Esophagus muscularis mucosa (tissue), 4 donors: Measurements from ENCODE around the gene TMED10. TPM values are rescaled to one million over a fixed set of nuclear protein-coding genes. Genes with fewer than 3 reads are reported as not detected.

Source experiments
- DNase-seq: peaks from one replicate; pipeline ENCODE4 v3.0.0-alpha.2; 2017; ENCODE audit errors: extremely low spot score
- H3K27ac ChIP-seq, 4 donors: fragments of 200-600 bp; sonication (generic); replicated peaks in 1 of 4; 1 replicate in 3 of 4; 2 replicates in 1 of 4; pipeline ENCODE4 v1.5.1; 2016 to 2019; ENCODE audit warnings: mild to moderate bottlenecking in 1 of 4
- H3K27me3 ChIP-seq, 4 donors: fragments of 200-600 bp; sonication (generic); one replicate each; pipeline versions ENCODE4 v1.5.1 to v1.6.0; 2016 to 2019
- H3K36me3 ChIP-seq, 4 donors: fragments of 200-600 bp; sonication (generic); one replicate each; pipeline ENCODE4 v1.5.1; 2016 to 2019
- H3K4me1 ChIP-seq, 4 donors: fragments of 200-600 bp; sonication (generic); one replicate each; pipeline ENCODE4 v1.5.1; 2016 to 2019
- H3K4me3 ChIP-seq, 4 donors: fragments of 200-600 bp; sonication (generic); 1 replicate in 2 of 4; 2 replicates in 2 of 4; pipeline ENCODE4 v1.5.1; 2016 to 2019; ENCODE audit warnings: mild to moderate bottlenecking in 4 of 4, moderate library complexity in 1 of 4
- H3K9me3 ChIP-seq, 4 donors: fragments of 200-600 bp; sonication (generic); 1 replicate in 3 of 4; 2 replicates in 1 of 4; pipeline ENCODE4 v1.5.1; 2016 to 2019
- CTCF ChIP-seq, 3 experiments: fragments of 200-600 bp in 2 of 3; fragments of 450-650 bp in 1 of 3; sonication (generic) in 2 of 3; IDR thresholded peaks; one replicate each; pipeline ENCODE4 v1.5.1; 2017 to 2019; ENCODE audit warnings: antibody characterized with exemption in 3 of 3, mild to moderate bottlenecking in 2 of 3, moderate library complexity in 1 of 3
- EP300 ChIP-seq: sonication (generic); formaldehyde crosslinking; IDR thresholded peaks from one replicate; pipeline ENCODE4 v1.6.1; 2017; ENCODE audit warnings: antibody characterized with exemption
- POLR2A ChIP-seq: fragments of 450-650 bp; IDR thresholded peaks from one replicate; pipeline ENCODE4 v1.6.1; 2017; ENCODE audit warnings: antibody characterized with exemption, moderate library complexity, mild to moderate bottlenecking, low read depth
- POLR2AphosphoS5 ChIP-seq, 2 donors: sonication (generic); formaldehyde crosslinking; IDR thresholded peaks; one replicate each; pipeline ENCODE4 v1.6.1; 2017; ENCODE audit warnings: antibody characterized with exemption in 2 of 2
- WGBS: methylation state at CpG from one replicate; pipeline ENCODE4 v1.1.5; 2018; 5-methylcytosine and 5-hydroxymethylcytosine counted together
- intact Hi-C: fragments of 100-400 bp; cut with DNase I; formaldehyde crosslinking; loops from one replicate; pipeline ENCODE4 v1.15.1; 2023
- total RNA-seq, 4 donors: library from RNA; depleted of rRNA; stranded (reverse); fragments of >200 nt; gene quantifications; one replicate each; pipeline versions ENCODE4 v1.1.0 to v1.2.1, GENCODE V29; 2016

Gene TMED10
- total RNA-seq, 4 donors from 2014 or later, result 115 to 164 (median 129) TPM

GRCh38 chr14:75113932-75114539, 62.4 kb downstream of the TMED10 start:
- Histone ChIP-seq H3K27me3 (no peaks in the 10 kb centered on the region), H3K4me1 (no peaks in the 10 kb centered on the region), H3K4me3 (no peak overlapping the region), H3K27ac (no peak overlapping the region), H3K9me3 (no peaks in the 10 kb centered on the region), H3K36me3 (peaks cover 62 to 100% (median 96%) of the 10 kb centered on the region in 4 donors)
- DNase-seq, result no peak
- WGBS, result 73% methylated on average over 5 of the region's 5 CpGs
- intact Hi-C loops, result no loop called here
- no peak for TF ChIP-seq POLR2A
- TF ChIP-seq POLR2AphosphoS5 (IDR thresholded peaks at IDR 0.05), result no peak
- TF ChIP-seq CTCF (IDR thresholded peaks at IDR 0.05), result no peak
- TF ChIP-seq EP300, result no peak

- TF ChIP-seq POLR2AphosphoS5 (IDR thresholded peaks at IDR 0.05), result no peak
- TF ChIP-seq CTCF (IDR thresholded peaks at IDR 0.05), result no peak
- no peak for TF ChIP-seq POLR2A
- TF ChIP-seq EP300, result no peak
- H3K4me3 ChIP-seq, result no peak overlapping the region
- DNase-seq, result no peak
- no peaks in the 10 kb centered on the region for H3K9me3 ChIP-seq
- peaks cover 80 to 100% (median 98%) of the 10 kb centered on the region in 4 donors for H3K36me3 ChIP-seq
- no peaks in the 10 kb centered on the region for H3K27me3 ChIP-seq
- intact Hi-C loops, result no loop called here
- WGBS, result 81% methylated on average over 2 of the region's 2 CpGs
- no peaks in the 10 kb centered on the region for H3K4me1 ChIP-seq
- H3K27ac ChIP-seq, result no peak overlapping the region
Observed at GRCh38 chr14:75109877-75110276, 66.5 kb downstream of the TMED10 start.

GRCh38 chr14:75107186-75107585, 69.2 kb downstream of the TMED10 start:
- no peak for DNase-seq
- 65% methylated on average over 3 of the region's 3 CpGs for WGBS
- no peaks in the 10 kb centered on the region for H3K4me1 ChIP-seq
- peaks cover 60 to 100% (median 94%) of the 10 kb centered on the region in 4 donors for H3K36me3 ChIP-seq
- H3K27me3 ChIP-seq, result no peaks in the 10 kb centered on the region
- no peak overlapping the region for H3K4me3 ChIP-seq
- intact Hi-C loops, result no loop called here
- no peaks in the 10 kb centered on the region for H3K9me3 ChIP-seq
- no peak overlapping the region for H3K27ac ChIP-seq
- no peak for TF ChIP-seq POLR2AphosphoS5 (IDR thresholded peaks at IDR 0.05)
- TF ChIP-seq POLR2A, result no peak
- no peak for TF ChIP-seq CTCF (IDR thresholded peaks at IDR 0.05)
- no peak for TF ChIP-seq EP300

- Histone ChIP-seq H3K4me1 (no peaks in the 10 kb centered on the region), H3K9me3 (no peaks in the 10 kb centered on the region), H3K4me3 (no peak overlapping the region), H3K27me3 (no peaks in the 10 kb centered on the region), H3K36me3 (peaks cover 40 to 100% (median 91%) of the 10 kb centered on the region in 4 donors), H3K27ac (no peak overlapping the region)
- no peak for DNase-seq
- TF ChIP-seq EP300 (no peak), POLR2A (no peak), CTCF (IDR thresholded peaks at IDR 0.05) (no peak), POLR2AphosphoS5 (IDR thresholded peaks at IDR 0.05) (no peak)
- intact Hi-C loops, result no loop called here
- 72% methylated on average over 4 of the region's 4 CpGs for WGBS
Observed at GRCh38 chr14:75101491-75101890, 74.9 kb downstream of the TMED10 start.

GRCh38 chr14:75098682-75099081, 77.7 kb downstream of the TMED10 start:
- 50% methylated on average over 1 of the region's 1 CpG for WGBS
- H3K36me3 ChIP-seq, result peaks cover 51 to 100% (median 91%) of the 10 kb centered on the region in 4 donors
- TF ChIP-seq EP300 (no peak), CTCF (IDR thresholded peaks at IDR 0.05) (no peak), POLR2A (no peak), POLR2AphosphoS5 (IDR thresholded peaks at IDR 0.05) (no peak)
- intact Hi-C loops, result no loop called here
- H3K4me1 ChIP-seq, result no peaks in the 10 kb centered on the region
- H3K27me3 ChIP-seq, result no peaks in the 10 kb centered on the region
- H3K9me3 ChIP-seq, result no peaks in the 10 kb centered on the region
- DNase-seq, result no peak
- no peak overlapping the region for H3K4me3 ChIP-seq
- no peak overlapping the region for H3K27ac ChIP-seq
